Activated B cell treated with CpG ODN at 0.5 μM for 24 hours (primary cell): ENCODE measurements around the gene DHRS12. TPM values are rescaled to one million over a fixed set of nuclear protein-coding genes. Genes with fewer than 3 reads are reported as not detected.

Source experiments
- ATAC-seq: fragments of 200-7000 bp; cut with Tn5 transposase; one replicate; pipeline ENCODE4 v1.10.0; 2021; ENCODE audit warnings: low read depth, mild to moderate bottlenecking, moderate library complexity
- CTCF ChIA-PET: fragments of 350-600 bp; sonication (Branson Sonifier 250); formaldehyde crosslinking; loops from one replicate; lab custom pipeline; 2021; ENCODE audit warnings: antibody characterized with exemption; lab: Charles Lee
- POLR2A ChIA-PET: fragments of 350-600 bp; sonication (Branson Sonifier 250); formaldehyde crosslinking; loops from one replicate; lab custom pipeline; 2021; ENCODE audit warnings: antibody characterized with exemption; lab: Charles Lee
- DNase-seq: peaks from one replicate; pipeline ENCODE4 v3.0.0; 2022
- H3K27ac Mint-ChIP-seq: one replicate; pipeline ENCODE4 v1.8.0; 2020; ENCODE audit warnings: mixed read lengths
- H3K27me3 Mint-ChIP-seq: one replicate; pipeline ENCODE4 v1.8.0; 2021; ENCODE audit warnings: mixed read lengths
- H3K36me3 Mint-ChIP-seq: one replicate; pipeline ENCODE4 v1.8.0; 2021; ENCODE audit warnings: low read depth, mixed read lengths
- H3K4me1 Mint-ChIP-seq: one replicate; pipeline ENCODE4 v1.8.0; 2021; ENCODE audit warnings: mixed read lengths
- H3K4me3 Mint-ChIP-seq: one replicate; pipeline ENCODE4 v1.8.0; 2020; ENCODE audit warnings: mild to moderate bottlenecking, mixed read lengths
- H3K9me3 Mint-ChIP-seq: one replicate; pipeline ENCODE4 v1.8.0; 2020; ENCODE audit warnings: mixed read lengths
- intact Hi-C: fragments of 100-400 bp; cut with micrococcal nuclease; formaldehyde crosslinking; loops from one replicate; pipeline ENCODE4 v1.15.1; 2024
- total RNA-seq: library from RNA; stranded (reverse); gene quantifications from 2 replicates; pipeline ENCODE4 v1.2.3, GENCODE V29; 2022
- TF ChIP-seq, protein P1 (sequence below): fragments of 200-600 bp; IDR thresholded peaks from one replicate; pipeline ENCODE4 v1.8.0; 2022; ENCODE audit warnings: antibody characterized with exemption, mild to moderate bottlenecking

The DHRS12 gene
- total RNA-seq, 1 donor from 2014 or later, result 14.1 TPM

DNA sequence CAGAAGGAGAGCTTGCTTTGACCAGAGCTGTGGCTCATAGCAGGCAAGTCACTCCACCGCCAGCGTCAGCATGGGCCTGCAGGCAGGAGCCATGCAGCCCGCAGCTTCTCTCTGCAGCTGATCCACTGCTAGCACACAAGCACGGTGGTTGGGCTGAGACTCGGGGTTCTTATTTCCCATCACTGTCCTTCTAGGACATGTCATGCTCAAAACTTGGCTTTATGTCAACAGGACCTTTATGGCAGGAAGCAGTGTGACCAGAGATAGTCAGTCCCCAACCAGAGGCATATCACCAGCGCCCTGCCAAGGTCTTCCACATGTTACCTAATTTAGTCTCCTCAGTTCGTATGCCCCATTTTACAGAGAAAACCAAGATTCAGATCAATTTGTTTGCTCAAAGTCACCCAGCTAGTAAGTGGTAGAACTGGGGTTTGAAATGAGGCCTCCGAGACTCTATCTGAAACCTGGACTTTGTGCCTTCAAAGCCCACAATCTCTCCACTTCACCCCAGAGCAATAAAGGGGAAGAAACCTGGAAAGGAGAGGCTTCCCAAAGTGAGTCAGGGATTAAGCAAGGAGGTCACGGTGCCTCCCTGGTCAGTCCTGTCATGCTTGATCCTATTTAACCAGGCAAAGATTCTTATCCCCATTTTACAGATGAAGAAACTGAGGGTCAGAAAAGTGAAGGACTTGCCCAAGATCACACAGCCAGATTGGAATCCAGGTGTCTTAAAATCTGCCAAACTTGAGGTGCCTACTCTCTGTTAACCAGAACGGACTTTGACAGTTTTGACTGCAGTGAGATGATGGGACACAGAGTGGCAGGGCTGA is 36.0 kb upstream of the DHRS12 start:
- no peaks in the 10 kb centered on the region for H3K36me3 Mint-ChIP-seq
- TF ChIP-seq, protein P1, sequence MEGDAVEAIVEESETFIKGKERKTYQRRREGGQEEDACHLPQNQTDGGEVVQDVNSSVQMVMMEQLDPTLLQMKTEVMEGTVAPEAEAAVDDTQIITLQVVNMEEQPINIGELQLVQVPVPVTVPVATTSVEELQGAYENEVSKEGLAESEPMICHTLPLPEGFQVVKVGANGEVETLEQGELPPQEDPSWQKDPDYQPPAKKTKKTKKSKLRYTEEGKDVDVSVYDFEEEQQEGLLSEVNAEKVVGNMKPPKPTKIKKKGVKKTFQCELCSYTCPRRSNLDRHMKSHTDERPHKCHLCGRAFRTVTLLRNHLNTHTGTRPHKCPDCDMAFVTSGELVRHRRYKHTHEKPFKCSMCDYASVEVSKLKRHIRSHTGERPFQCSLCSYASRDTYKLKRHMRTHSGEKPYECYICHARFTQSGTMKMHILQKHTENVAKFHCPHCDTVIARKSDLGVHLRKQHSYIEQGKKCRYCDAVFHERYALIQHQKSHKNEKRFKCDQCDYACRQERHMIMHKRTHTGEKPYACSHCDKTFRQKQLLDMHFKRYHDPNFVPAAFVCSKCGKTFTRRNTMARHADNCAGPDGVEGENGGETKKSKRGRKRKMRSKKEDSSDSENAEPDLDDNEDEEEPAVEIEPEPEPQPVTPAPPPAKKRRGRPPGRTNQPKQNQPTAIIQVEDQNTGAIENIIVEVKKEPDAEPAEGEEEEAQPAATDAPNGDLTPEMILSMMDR, result no peak
- CTCF ChIA-PET, result interaction anchor here (1.1 kb wide), 1 partner anchor 24 kb away, joined by 4 read pairs; no protein-coding TSS in a partner anchor
- intact Hi-C loops, result no loop called here
- POLR2A ChIA-PET, result no interaction called here
- no peak overlapping the region for H3K27ac Mint-ChIP-seq
- no peak overlapping the region for H3K4me3 Mint-ChIP-seq
- peaks cover under 1% of the 10 kb centered on the region for H3K4me1 Mint-ChIP-seq
- ATAC-seq, result no peak
- H3K9me3 Mint-ChIP-seq, result no peaks in the 10 kb centered on the region
- DNase-seq, result no peak
- peaks cover 8% of the 10 kb centered on the region for H3K27me3 Mint-ChIP-seq

- CTCF ChIA-PET, result no interaction called here
- Mint-ChIP-seq H3K4me1 (no peaks in the 10 kb centered on the region), H3K36me3 (no peaks in the 10 kb centered on the region), H3K27ac (no peak overlapping the region), H3K4me3 (no peak overlapping the region), H3K27me3 (peaks cover 2% of the 10 kb centered on the region), H3K9me3 (no peaks in the 10 kb centered on the region)
- TF ChIP-seq, protein P1, result no peak
- DNase-seq, result no peak
- intact Hi-C loops, result no loop called here
- ATAC-seq, result no peak
- POLR2A ChIA-PET, result no interaction called here
Observed at GRCh38 chr13:51838240-51838846, 34.4 kb upstream of the DHRS12 start.

DNA sequence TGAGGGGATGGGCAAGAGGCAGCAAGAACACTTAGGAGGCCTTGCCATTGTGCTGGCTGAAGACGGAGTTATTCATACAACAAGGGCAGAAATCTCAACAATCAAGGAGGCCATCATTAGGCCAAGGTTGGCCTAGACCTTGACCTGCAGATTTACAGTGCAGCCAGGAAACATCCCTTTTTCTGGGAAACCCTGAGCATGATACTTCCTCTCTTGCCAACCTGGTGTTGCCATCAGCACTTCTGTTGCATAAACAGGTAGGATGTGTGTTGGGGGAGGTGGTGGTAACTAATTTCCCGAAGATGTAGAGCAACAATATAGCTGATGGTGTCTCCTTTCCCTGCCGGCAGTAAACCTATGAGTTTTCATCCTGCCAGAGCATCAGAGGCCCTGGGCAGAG is 33.1 kb upstream of the DHRS12 start:
- no peaks in the 10 kb centered on the region for H3K9me3 Mint-ChIP-seq
- no peaks in the 10 kb centered on the region for H3K36me3 Mint-ChIP-seq
- intact Hi-C loops, result no loop called here
- no peak overlapping the region for H3K27ac Mint-ChIP-seq
- POLR2A ChIA-PET, result no interaction called here
- TF ChIP-seq, protein P1, result no peak
- ATAC-seq, result no peak
- CTCF ChIA-PET, result no interaction called here
- H3K4me3 Mint-ChIP-seq, result no peak overlapping the region
- DNase-seq, result no peak
- peaks cover 10% of the 10 kb centered on the region for H3K4me1 Mint-ChIP-seq
- peaks cover 2% of the 10 kb centered on the region for H3K27me3 Mint-ChIP-seq

DNA sequence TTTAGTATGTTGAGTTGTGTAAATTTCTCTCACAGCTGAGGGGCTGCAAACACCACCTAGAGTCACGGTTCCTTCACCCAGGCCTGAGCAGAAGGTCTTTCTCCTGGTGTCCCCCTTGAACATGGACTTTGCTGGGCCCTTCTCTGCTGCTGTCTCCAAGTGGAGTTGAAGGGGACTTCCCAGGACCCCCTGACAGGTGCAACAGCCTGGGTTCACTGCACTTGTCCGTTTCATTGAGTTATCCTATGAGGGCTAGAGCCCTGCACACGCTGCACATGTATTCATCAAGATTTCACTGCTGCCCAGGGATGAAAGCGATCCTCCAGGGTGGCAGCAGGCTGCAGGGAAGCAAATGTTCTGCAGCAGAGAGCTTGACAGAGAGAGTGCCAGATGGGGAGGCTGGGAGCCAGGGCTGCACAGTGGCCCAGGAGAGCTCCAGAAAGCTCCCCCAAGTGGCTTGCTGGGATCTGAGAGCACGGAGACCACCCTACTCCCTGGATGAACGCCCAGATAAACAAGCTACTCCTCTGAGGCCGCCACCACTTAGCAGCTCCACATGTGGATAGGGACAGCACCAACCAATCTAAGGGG is 30.7 kb upstream of the DHRS12 start:
- no peaks in the 10 kb centered on the region for H3K9me3 Mint-ChIP-seq
- TF ChIP-seq, protein P1, result no peak
- H3K36me3 Mint-ChIP-seq, result no peaks in the 10 kb centered on the region
- no peak for ATAC-seq
- H3K27me3 Mint-ChIP-seq, result peaks cover 2% of the 10 kb centered on the region
- CTCF ChIA-PET, result interaction anchor here (1.2 to 1.8 kb wide), 4 partner anchors 19 to 709 kb away, joined by 3 to 11 read pairs (median 6); no protein-coding TSS in a partner anchor
- no peak for DNase-seq
- intact Hi-C loops, result no loop called here
- no peak overlapping the region for H3K4me3 Mint-ChIP-seq
- POLR2A ChIA-PET, result no interaction called here
- H3K27ac Mint-ChIP-seq, result no peak overlapping the region
- H3K4me1 Mint-ChIP-seq, result peaks cover 17% of the 10 kb centered on the region

- intact Hi-C loops, result no loop called here
- TF ChIP-seq, protein P1, result no peak
- no peaks in the 10 kb centered on the region for H3K36me3 Mint-ChIP-seq
- ChIA-PET CTCF (interaction anchor here (1.3 to 3.3 kb wide), 4 partner anchors 18 to 708 kb away, joined by 4 to 56 read pairs (median 9); no protein-coding TSS in a partner anchor), POLR2A (no interaction called here)
- H3K27ac Mint-ChIP-seq, result no peak overlapping the region
- peaks cover 23% of the 10 kb centered on the region for H3K4me1 Mint-ChIP-seq
- H3K27me3 Mint-ChIP-seq, result peaks cover 2% of the 10 kb centered on the region
- no peak overlapping the region for H3K4me3 Mint-ChIP-seq
- DNase-seq (no peak), ATAC-seq (no peak)
- H3K9me3 Mint-ChIP-seq, result no peaks in the 10 kb centered on the region
Observed at GRCh38 chr13:51833980-51834379, 30.0 kb upstream of the DHRS12 start.
